HL-60 (cell line): ENCODE measurements around the gene RNF151.
A peak's percentile ranks its signal among the peaks of the same experiment; 100 is the strongest.
"Not testable (repeated sequence)": the region's sequence is repeated elsewhere in the genome, so short reads cannot be mapped to it uniquely, and the experiment has no call there.

ENCODE experiments used
- DNase-seq, 2 experiments: peaks; one replicate each; pipeline ENCODE4 v3.0.0-alpha.2; 2010 to 2020; ENCODE audit warnings: low read depth in 1 of 2, low spot score in 1 of 2
- H3K27ac ChIP-seq: fragments of 250-450 bp; sonication (Bioruptor Pico); replicated peaks from 2 replicates; pipeline ENCODE4 v1.5.1; 2020; ENCODE audit warnings: mild to moderate bottlenecking, moderate library complexity
- H3K27me3 ChIP-seq: fragments of 250-450 bp; sonication (Bioruptor Pico); 2 replicates; pipeline ENCODE4 v1.5.1; 2021; ENCODE audit warnings: mild to moderate bottlenecking, moderate library complexity; ENCODE audit not compliant: insufficient read depth, poor library complexity, severe bottlenecking
- H3K4me3 ChIP-seq: replicated peaks from 2 replicates; pipeline ENCODE4 v1.5.1; 2011; ENCODE audit warnings: mild to moderate bottlenecking, control low read depth, low read length; ENCODE audit not compliant: insufficient read depth
- GABPA ChIP-seq: IDR thresholded peaks from 2 replicates; pipeline ENCODE4 v1.6.1; 2012; ENCODE audit warnings: low read depth
- POLR2AphosphoS5 ChIP-seq: IDR thresholded peaks from 2 replicates; pipeline ENCODE4 v1.6.1; 2012; ENCODE audit warnings: low read depth
- SPI1 ChIP-seq: IDR thresholded peaks from 2 replicates; pipeline ENCODE4 v1.6.1; 2012; ENCODE audit warnings: low read depth, mild to moderate bottlenecking, borderline replicate concordance
- TF ChIP-seq, protein P1 (sequence below): IDR thresholded peaks from 2 replicates; pipeline ENCODE4 v1.6.1; 2012; ENCODE audit warnings: low read depth; ENCODE audit not compliant: insufficient replicate concordance
- TF ChIP-seq, protein P2 (sequence below): IDR thresholded peaks from one replicate; pipeline ENCODE4 v1.5.1; 2011; ENCODE audit warnings: low read length, control low read depth, inconsistent platforms; ENCODE audit not compliant: insufficient read depth

RNF151 gene

DNA sequence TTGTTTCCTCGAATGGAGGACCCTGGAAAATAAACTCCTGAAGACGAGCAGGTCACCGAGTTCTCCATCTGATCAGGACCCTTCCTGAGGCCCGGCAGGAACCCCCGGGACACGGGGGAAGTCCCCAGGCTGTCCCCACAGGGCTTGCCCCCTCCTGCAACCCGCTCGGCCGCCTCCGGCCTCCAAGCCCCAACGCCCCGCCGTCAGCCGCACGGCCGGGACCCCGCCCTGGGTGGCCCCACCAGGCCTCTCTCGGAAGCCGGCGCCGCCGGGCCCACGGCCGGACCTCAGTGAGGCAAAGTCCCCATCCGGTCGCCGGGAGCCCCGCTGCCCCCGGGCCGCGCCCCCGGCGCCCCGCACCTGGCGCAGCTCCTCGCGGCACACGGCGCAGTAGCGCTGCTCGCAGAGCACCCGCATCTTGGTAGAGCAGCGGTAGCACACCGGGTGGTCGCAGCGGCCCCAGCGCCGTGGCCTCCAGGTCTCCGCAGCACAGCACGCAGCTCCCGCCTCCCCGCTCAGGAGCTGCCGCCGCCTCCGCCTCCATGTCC lies 42.6 kb downstream of the RNF151 start:
- Histone ChIP-seq H3K27ac (peak overlapping the region; percentile 64), H3K4me3 (peak overlapping the region; percentile 63), H3K27me3 (no peaks in the 10 kb centered on the region)
- no peak for TF ChIP-seq GABPA
- TF ChIP-seq POLR2AphosphoS5, result no peak
- TF ChIP-seq, protein P1, sequence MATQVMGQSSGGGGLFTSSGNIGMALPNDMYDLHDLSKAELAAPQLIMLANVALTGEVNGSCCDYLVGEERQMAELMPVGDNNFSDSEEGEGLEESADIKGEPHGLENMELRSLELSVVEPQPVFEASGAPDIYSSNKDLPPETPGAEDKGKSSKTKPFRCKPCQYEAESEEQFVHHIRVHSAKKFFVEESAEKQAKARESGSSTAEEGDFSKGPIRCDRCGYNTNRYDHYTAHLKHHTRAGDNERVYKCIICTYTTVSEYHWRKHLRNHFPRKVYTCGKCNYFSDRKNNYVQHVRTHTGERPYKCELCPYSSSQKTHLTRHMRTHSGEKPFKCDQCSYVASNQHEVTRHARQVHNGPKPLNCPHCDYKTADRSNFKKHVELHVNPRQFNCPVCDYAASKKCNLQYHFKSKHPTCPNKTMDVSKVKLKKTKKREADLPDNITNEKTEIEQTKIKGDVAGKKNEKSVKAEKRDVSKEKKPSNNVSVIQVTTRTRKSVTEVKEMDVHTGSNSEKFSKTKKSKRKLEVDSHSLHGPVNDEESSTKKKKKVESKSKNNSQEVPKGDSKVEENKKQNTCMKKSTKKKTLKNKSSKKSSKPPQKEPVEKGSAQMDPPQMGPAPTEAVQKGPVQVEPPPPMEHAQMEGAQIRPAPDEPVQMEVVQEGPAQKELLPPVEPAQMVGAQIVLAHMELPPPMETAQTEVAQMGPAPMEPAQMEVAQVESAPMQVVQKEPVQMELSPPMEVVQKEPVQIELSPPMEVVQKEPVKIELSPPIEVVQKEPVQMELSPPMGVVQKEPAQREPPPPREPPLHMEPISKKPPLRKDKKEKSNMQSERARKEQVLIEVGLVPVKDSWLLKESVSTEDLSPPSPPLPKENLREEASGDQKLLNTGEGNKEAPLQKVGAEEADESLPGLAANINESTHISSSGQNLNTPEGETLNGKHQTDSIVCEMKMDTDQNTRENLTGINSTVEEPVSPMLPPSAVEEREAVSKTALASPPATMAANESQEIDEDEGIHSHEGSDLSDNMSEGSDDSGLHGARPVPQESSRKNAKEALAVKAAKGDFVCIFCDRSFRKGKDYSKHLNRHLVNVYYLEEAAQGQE, result no peak
- TF ChIP-seq, protein P2, sequence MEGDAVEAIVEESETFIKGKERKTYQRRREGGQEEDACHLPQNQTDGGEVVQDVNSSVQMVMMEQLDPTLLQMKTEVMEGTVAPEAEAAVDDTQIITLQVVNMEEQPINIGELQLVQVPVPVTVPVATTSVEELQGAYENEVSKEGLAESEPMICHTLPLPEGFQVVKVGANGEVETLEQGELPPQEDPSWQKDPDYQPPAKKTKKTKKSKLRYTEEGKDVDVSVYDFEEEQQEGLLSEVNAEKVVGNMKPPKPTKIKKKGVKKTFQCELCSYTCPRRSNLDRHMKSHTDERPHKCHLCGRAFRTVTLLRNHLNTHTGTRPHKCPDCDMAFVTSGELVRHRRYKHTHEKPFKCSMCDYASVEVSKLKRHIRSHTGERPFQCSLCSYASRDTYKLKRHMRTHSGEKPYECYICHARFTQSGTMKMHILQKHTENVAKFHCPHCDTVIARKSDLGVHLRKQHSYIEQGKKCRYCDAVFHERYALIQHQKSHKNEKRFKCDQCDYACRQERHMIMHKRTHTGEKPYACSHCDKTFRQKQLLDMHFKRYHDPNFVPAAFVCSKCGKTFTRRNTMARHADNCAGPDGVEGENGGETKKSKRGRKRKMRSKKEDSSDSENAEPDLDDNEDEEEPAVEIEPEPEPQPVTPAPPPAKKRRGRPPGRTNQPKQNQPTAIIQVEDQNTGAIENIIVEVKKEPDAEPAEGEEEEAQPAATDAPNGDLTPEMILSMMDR, result no peak
- no peak for TF ChIP-seq SPI1
- DNase-seq, result no peak

DNA sequence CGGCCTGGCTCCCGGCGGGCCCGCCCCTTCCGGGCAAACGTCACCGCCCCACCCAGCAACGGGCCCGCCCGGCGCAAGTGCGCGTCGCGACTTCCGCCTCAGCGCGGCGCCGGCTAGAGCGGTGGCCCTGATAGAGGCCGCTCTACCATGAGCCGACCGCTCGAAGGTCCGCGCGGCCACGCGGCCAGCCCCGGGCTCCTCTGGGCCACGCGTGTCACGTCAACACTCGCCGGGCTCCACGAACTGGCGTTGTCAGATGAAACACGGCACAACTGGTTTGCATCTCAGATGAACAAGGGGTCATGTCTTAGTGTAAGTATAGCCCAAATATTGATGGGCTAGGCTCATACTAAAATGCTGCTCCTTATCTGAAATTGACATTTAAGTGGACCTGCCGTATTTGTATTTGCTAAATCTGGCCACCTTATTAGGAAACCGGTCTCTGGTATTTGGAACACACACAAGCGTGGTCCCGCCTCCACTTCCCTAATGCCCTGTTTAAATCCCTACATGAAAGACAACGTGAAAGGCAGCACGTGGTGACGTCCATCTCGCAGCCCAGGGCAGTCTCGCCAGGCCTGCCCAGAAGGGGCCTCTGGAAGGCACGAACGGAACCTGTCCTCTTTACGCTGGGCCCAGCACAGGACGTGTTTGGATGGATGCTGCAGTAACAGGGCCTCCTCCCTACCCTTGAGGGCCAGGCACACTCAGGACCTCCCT lies 43.3 kb downstream of the RNF151 start, which contains the start of gene ZNF598:
Gene ZNF598 (minus strand): TSS at position 31 of the 720 bp plus-strand sequence.
- peak within 1 kb of the TSS; percentile 87 for H3K27ac ChIP-seq
- DNase-seq, result peak; percentile 69 to 88

DNA sequence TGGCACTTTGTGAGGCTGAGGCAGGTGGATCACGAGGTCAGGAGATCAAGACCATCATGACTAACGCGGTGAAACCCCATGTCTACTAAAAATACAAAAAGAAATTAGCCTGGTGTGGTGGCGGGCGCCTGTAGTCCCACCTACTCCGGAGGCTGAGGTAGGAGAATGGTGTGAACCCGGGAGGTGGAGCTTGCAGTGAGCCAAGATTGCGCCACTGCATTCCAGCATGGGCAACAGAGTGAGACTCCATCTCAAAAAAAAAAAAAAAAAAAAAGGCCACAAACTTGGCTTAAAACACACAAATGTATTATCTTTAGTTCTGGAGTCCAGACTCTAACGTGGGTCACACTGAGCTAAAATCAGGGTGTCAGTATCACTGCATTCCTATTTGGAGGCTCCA lies 45.1 kb downstream of the RNF151 start:
- DNase-seq, H3K27ac ChIP-seq, H3K4me3 ChIP-seq, H3K27me3 ChIP-seq: not testable (repeated sequence)

More for the DNA sequence above, 43.3 kb downstream of the RNF151 start, which contains the start of gene ZNF598:
- Histone ChIP-seq H3K4me3 (peak within 1 kb of the TSS; percentile 63), H3K27me3 (no peaks in the 10 kb centered on the region)
- TF ChIP-seq, protein P1, result no peak
- peak; percentile 82 for TF ChIP-seq GABPA
- TF ChIP-seq, protein P2, result no peak
- TF ChIP-seq SPI1, result peak; percentile 70; the same call in 1 of the 2 replicates
- peak; percentile 90 for TF ChIP-seq POLR2AphosphoS5

DNA sequence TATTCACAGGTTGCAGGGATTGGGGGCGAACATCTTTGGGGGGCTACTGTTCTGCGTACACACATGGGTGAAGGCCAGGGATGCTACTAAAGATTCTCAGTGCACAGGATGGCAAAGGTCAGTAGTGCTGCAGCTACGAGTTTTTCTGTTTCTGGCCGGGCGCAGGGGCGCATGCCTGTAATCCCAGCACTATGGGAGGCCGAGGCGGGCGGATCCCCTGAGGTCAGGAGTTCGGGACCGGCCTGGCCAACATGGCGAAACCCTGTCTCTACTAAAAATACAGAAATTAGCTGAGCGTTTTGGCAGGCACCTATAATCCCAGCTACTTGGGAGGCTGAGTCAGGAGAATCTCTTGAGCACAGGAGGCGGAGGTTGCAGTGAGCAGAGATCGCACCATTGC lies 46.9 kb downstream of the RNF151 start:
- Histone ChIP-seq H3K27me3 (no peaks in the 10 kb centered on the region), H3K4me3 (no peak overlapping the region), H3K27ac (no peak overlapping the region)
- TF ChIP-seq POLR2AphosphoS5, result no peak
- TF ChIP-seq, protein P2, result no peak
- no peak for TF ChIP-seq GABPA
- no peak for DNase-seq
